ENCODE results near the gene DDC. TPM values are rescaled to one million over a fixed set of nuclear protein-coding genes. Genes with fewer than 3 reads are reported as not detected.

The DDC gene
- polyA plus RNA-seq, 1 donor (not counting 4 experiments of a cell fraction or from before 2014, with no cell fraction given): not detected

DNA sequence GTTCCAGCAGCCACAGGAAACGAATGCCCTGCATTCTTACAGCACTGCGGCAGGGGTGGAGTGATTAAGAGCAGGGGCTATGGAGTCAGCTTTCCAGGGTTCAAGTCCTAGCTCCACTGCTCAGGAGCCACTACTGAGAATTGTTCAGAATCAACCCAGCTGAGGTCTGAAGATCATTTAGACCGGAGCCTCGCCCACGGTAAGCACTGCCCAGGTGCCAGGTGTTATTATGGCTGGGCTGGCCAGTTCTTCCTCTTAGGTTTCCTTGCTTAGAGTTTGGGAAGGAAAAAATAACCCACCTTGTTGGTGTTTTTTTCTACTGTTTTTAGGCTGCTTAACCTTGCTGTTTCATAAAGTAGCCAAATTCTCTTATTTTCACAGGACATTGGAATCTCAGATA, 110.2 kb downstream of the DDC start:
- Histone ChIP-seq H3K27me3 (ENCODE audit: control insufficient read depth, extremely low read depth, insufficient read depth, low read length) (peaks cover 3% of the 10 kb centered on the region), H3K9me3 (ENCODE audit: control insufficient read depth, low read depth, low read length) (no peaks in the 10 kb centered on the region), H3K9ac (ENCODE audit: control insufficient read depth, extremely low read depth, insufficient read depth, low read length) (no peak overlapping the region), H4K20me1 (ENCODE audit: control insufficient read depth, extremely low read depth, insufficient read depth, low read length) (no peaks in the 10 kb centered on the region), H3K79me2 (ENCODE audit: control insufficient read depth, insufficient read depth, low read length) (peaks cover 1% of the 10 kb centered on the region), H3K36me3 (ENCODE audit: control insufficient read depth in 2 of 2, extremely low read depth in 1 of 2, insufficient read depth in 2 of 2, low read length in 2 of 2) (no peaks in the 10 kb centered on the region), H3K4me3 (ENCODE audit: control insufficient read depth in 2 of 3, extremely low read depth in 1 of 3, insufficient read depth in 2 of 3, low read depth in 1 of 3, low read length in 3 of 3) (no peak overlapping the region), H3K9me1 (ENCODE audit: control insufficient read depth, extremely low read depth, insufficient read depth, low read length) (no peaks in the 10 kb centered on the region), H2AFZ (ENCODE audit: control insufficient read depth, low read length) (no peak overlapping the region), H3K4me1 (ENCODE audit: control insufficient read depth, extremely low read depth, insufficient read depth, low read length) (peaks cover 5% of the 10 kb centered on the region), H3K4me2 (ENCODE audit: control insufficient read depth, extremely low read depth, insufficient read depth, low read depth, low read length) (no peak overlapping the region), H3K27ac (ENCODE audit: control insufficient read depth, insufficient read depth, low read length) (no peak overlapping the region)
- no peak for DNase-seq (ENCODE audit: low read depth, low spot score)
- FAIRE-seq: no peak
- dilution Hi-C loops (cut with MboI; ENCODE audit: extremely low pct_ligation_motif_present, low sequenced_read_pairs): no loop called here
- TF ChIP-seq EZH2 (IDR thresholded peaks at IDR 0.05; ENCODE audit: low read length): no peak
- TF ChIP-seq, protein P1, sequence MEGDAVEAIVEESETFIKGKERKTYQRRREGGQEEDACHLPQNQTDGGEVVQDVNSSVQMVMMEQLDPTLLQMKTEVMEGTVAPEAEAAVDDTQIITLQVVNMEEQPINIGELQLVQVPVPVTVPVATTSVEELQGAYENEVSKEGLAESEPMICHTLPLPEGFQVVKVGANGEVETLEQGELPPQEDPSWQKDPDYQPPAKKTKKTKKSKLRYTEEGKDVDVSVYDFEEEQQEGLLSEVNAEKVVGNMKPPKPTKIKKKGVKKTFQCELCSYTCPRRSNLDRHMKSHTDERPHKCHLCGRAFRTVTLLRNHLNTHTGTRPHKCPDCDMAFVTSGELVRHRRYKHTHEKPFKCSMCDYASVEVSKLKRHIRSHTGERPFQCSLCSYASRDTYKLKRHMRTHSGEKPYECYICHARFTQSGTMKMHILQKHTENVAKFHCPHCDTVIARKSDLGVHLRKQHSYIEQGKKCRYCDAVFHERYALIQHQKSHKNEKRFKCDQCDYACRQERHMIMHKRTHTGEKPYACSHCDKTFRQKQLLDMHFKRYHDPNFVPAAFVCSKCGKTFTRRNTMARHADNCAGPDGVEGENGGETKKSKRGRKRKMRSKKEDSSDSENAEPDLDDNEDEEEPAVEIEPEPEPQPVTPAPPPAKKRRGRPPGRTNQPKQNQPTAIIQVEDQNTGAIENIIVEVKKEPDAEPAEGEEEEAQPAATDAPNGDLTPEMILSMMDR (optimal IDR thresholded peaks at IDR 0.05 in 1 of 3, IDR thresholded peaks at IDR 0.05 in 1 of 3, conservative IDR thresholded peaks at IDR 0.05 in 1 of 3; ENCODE audit: extremely low read depth in 1 of 3, insufficient read depth in 2 of 3, low read length in 3 of 3): no peak

DNA sequence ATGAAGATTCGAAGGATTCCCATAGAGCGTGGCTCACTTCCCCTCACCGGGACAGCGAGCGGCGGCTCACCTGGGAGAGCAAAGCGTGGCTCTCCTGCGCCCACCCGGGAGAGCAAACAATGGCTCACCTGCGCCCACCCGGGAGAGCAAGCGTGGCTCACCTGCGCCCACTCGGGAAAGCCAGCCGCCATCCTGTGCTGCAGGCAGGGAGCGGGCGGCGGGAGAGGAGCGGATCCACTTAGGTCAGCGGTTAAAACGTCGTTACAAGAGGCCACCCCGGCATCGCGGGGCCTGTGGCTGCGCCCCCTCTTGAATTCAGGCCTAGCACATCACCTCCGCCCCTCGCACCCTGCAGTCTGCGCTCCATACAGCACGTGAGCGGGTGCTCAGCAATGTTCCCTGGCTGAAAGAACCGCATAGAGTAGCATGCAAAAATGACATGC, 114.6 kb downstream of the DDC start:
- Histone ChIP-seq H3K4me2 (ENCODE audit: control insufficient read depth, extremely low read depth, insufficient read depth, low read depth, low read length) (peak overlapping the region; percentile 78), H3K27me3 (ENCODE audit: control insufficient read depth, extremely low read depth, insufficient read depth, low read length) (no peaks in the 10 kb centered on the region), H4K20me1 (ENCODE audit: control insufficient read depth, extremely low read depth, insufficient read depth, low read length) (no peaks in the 10 kb centered on the region), H2AFZ (ENCODE audit: control insufficient read depth, low read length) (peak overlapping the region; percentile 92), H3K4me3 (ENCODE audit: control insufficient read depth in 2 of 3, extremely low read depth in 1 of 3, insufficient read depth in 2 of 3, low read depth in 1 of 3, low read length in 3 of 3) (peak overlapping the region; percentile 75 to 77 (median 76)), H3K9ac (ENCODE audit: control insufficient read depth, extremely low read depth, insufficient read depth, low read length) (peak overlapping the region; percentile 80), H3K79me2 (ENCODE audit: control insufficient read depth, insufficient read depth, low read length) (peaks cover 3% of the 10 kb centered on the region), H3K27ac (ENCODE audit: control insufficient read depth, insufficient read depth, low read length) (peak overlapping the region; percentile 71), H3K9me1 (ENCODE audit: control insufficient read depth, extremely low read depth, insufficient read depth, low read length) (no peaks in the 10 kb centered on the region), H3K9me3 (ENCODE audit: control insufficient read depth, low read depth, low read length) (no peaks in the 10 kb centered on the region), H3K4me1 (ENCODE audit: control insufficient read depth, extremely low read depth, insufficient read depth, low read length) (peaks cover 27% of the 10 kb centered on the region), H3K36me3 (ENCODE audit: control insufficient read depth in 2 of 2, extremely low read depth in 1 of 2, insufficient read depth in 2 of 2, low read length in 2 of 2) (peaks cover 0 to 7% of the 10 kb centered on the region in 2 experiments)
- TF ChIP-seq, protein P1 (optimal IDR thresholded peaks at IDR 0.05 in 1 of 3, IDR thresholded peaks at IDR 0.05 in 1 of 3, conservative IDR thresholded peaks at IDR 0.05 in 1 of 3; ENCODE audit: extremely low read depth in 1 of 3, insufficient read depth in 2 of 3, low read length in 3 of 3): no peak
- no peak for TF ChIP-seq EZH2 (IDR thresholded peaks at IDR 0.05; ENCODE audit: low read length)
- FAIRE-seq (no peak), DNase-seq (ENCODE audit: low read depth, low spot score) (no peak)
- dilution Hi-C loops (cut with MboI; ENCODE audit: extremely low pct_ligation_motif_present, low sequenced_read_pairs): no loop called here

All from keratinocyte (primary cell).